Pericardium fibroblast (primary cell): ENCODE measurements around the gene ZC3HAV1L. TPM values are rescaled to one million over a fixed set of nuclear protein-coding genes. Genes with fewer than 3 reads are reported as not detected.

Experiments used
- total RNA-seq: library from RNA; depleted of rRNA; stranded (reverse); fragments of >200 nt; gene quantifications from 2 replicates; pipeline ENCODE4 v1.2.3, GENCODE V29; 2015

The ZC3HAV1L gene, protein sequence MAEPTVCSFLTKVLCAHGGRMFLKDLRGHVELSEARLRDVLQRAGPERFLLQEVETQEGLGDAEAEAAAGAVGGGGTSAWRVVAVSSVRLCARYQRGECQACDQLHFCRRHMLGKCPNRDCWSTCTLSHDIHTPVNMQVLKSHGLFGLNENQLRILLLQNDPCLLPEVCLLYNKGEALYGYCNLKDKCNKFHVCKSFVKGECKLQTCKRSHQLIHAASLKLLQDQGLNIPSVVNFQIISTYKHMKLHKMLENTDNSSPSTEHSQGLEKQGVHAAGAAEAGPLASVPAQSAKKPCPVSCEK
- total RNA-seq: 14.8 and 21.4 TPM in 2 replicates

DNA sequence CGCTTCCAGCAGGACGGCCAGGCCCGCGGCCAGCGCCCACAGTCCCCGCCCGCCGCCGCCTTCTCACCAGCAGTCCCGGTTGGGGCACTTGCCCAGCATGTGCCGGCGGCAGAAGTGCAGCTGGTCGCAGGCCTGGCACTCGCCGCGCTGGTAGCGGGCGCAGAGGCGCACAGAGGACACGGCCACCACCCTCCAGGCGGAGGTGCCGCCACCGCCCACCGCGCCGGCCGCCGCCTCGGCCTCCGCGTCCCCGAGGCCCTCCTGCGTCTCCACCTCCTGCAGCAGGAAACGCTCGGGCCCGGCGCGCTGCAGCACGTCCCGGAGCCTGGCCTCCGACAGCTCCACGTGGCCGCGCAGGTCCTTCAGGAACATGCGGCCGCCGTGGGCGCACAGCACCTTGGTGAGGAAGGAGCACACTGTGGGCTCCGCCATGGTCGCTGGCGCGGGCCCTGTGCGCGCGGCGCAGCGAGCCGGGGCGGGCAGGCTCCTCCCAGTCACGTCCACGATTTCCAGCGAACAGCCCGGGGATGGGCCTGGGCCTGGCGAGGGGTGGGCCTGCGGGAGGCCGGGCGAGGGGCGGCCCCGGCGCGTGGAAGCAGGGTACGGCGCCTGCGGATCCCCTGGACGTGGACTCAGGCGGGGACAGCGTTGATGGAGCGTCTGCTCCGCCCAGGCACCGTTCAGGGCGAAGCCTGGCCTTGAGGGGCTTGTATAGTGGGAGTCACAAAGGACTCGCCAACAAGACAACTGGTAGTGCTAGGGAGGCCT lies at the start of gene ZC3HAV1L:
ZC3HAV1L (minus strand) TSS at position 457 of the 768 bp plus-strand sequence; CDS start at position 432, 25 bp downstream.

DNA sequence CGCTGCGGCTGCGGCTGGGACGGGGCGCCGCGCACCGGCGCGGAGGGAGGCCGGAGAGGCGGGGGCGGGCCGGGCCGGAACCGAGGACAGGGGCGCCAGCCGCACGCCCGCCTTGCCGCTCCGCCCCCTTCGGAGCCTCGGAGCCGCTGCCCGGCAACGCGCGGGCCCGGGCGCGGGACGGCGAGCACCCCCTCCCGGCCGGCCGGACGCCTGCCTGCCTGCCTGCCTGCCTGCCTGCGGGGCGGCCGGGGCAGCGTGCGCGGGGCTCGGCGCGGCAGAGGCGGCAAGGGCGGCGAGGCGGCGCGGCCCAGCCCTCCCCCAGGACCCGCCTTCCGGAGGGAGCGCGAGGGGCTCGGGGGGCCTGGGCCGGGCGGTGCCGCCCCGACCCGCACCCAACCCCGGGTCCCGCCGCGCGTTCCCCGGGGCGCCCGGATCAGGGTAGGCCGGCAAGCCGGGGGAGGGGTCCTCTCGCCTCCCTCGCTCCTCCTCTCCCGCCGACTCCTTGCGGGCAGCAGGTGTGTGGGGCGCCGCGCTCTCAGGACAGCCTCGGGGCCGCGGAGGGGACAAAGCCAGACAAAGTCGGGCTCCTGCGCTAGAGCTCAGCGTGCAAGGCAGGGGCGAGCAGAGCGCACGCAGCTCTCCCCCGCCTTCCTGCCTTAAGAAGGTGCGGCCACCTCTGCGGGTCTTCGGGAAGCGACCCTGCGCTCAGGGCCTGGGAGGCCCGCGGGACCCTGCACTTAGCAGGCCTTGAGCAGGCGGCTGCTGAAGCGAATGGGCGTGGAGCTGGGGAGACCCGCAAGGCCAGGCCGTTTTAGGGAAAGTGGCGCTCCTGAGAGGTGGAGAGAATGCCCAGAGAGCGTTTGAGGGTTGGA lies 54.3 kb downstream of the ZC3HAV1L start, which contains the start of gene KIAA1549:
KIAA1549 (minus strand) TSS at position 58 of the 872 bp plus-strand sequence. CDS start 120 bp downstream, outside the sequence.

Other genes with a start within 250 kb of the ZC3HAV1L start
- not detected in 2 replicates for gene TMEM213, start 238.0 kb downstream of the ZC3HAV1L start, total RNA-seq
- gene ATP6V0A4, start 237.8 kb downstream of the ZC3HAV1L start, total RNA-seq: 0.58 TPM in 1 of 2 replicates, not detected in the other
- gene KIAA1549, start 54.7 kb downstream of the ZC3HAV1L start, total RNA-seq: 0.82 and 3.9 TPM in 2 replicates
- 22.1 and 32.4 TPM in 2 replicates for gene ZC3HAV1, start 73.7 kb upstream of the ZC3HAV1L start, total RNA-seq
- gene UBN2, start 195.2 kb upstream of the ZC3HAV1L start, total RNA-seq: 2.8 and 3.6 TPM in 2 replicates